HG02759 (cell line): ENCODE measurements around the gene VTI1B.
"Not testable (repeated sequence)": the region's sequence is repeated elsewhere in the genome, so short reads cannot be mapped to it uniquely, and the experiment has no call there.

Experiments used
- ATAC-seq: cut with Tn5 transposase; IDR thresholded peaks from one replicate; pipeline ENCODE4 v1.9.1; 2021; ENCODE audit warnings: mild to moderate bottlenecking, moderate library complexity; ENCODE audit not compliant: unreplicated experiment

The VTI1B gene

GRCh38 chr14:67633451-67634147 lies 40.8 kb downstream of the VTI1B start:
- ATAC-seq: no peak

- no peak for ATAC-seq
Measured at GRCh38 chr14:67630938-67631337, 43.5 kb downstream of the VTI1B start.

DNA sequence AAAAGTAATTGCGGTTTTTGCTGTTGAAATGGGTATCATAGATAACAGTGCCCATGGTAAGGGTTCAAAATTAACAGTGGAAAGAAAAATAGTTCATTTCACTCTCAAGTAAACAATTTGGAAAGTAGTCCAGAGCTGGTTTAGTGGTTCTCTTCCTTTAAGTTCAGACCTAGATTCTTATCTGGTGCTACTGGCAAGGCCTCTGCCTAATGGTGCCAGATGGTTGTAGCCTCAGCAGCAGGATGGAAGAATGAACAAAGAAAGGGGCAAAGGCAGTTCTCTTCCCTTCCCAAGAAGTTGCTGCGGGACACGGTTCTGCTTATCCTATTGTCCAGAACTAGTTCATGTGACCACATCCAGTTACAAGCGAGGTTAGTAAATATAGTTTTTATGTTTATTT lies 44.2 kb downstream of the VTI1B start:
- no peak for ATAC-seq

DNA sequence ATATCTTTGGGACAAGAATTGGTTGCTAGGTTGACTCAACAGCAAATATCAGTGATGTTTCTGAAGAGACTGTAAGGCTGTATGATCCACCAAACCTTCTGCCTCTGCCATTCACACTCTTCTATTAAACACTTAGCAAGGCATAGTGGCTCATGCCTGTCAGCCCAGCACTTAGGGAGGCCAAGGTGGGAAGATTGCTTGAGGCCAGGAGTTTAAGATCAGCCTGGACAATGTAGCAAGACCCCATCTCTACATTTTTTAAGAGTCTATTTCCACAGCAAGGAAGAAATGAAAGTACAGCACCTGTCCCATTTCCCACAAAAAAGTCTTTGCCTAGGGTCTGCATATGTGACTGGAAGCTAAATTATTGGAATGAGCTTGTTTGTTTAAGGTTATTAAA lies 46.9 kb downstream of the VTI1B start:
- ATAC-seq: no peak

GRCh38 chr14:67626131-67626530 lies 48.3 kb downstream of the VTI1B start:
- not testable (repeated sequence) for ATAC-seq

GRCh38 chr14:67623114-67623513 lies 51.3 kb downstream of the VTI1B start:
- no peak for ATAC-seq

- no peak for ATAC-seq
Measured at GRCh38 chr14:67622675-67623074, 51.8 kb downstream of the VTI1B start.

- ATAC-seq: no peak
Measured at GRCh38 chr14:67620217-67620785, 54.1 kb downstream of the VTI1B start.

DNA sequence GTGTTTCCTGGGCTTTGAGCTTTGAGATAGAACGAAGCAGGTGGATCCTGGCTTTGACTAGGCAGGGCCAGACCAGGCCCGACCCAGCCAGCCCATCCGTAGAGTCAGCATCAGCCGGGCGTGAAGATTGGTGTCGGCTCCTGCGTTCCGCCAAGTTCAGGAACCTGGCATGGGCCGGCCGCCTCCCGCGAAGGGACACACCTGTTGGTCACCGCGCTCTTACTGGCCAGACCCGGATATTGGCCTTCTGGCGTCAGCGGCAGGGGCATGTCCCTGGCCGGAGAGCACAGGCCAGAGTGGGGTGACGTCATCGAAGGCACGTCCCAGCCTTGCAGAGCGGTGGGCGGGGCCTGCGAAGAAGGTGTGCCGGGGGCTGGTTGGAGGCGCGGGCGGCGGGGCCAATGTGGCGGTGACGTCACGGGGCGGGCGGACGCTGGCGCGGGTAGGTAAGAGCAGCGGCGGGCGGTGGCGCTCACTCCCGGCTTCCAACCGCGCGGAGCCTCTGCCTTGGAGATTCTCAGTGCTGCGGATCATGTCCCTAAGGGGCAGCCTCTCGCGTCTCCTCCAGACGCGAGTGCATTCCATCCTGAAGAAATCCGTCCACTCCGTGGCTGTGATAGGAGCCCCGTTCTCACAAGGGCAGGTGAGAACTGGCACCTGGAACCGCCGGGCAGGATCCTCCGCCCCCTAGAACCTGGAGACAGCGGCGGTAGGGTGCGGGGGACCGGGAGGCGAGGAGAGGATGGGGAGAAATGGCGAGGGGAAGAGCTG lies 54.8 kb downstream of the VTI1B start, which contains the start of gene ARG2:
Gene ARG2 (plus strand): TSS at position 475 of the 771 bp plus-strand sequence. CDS start 58 bp downstream, at position 533.
- ATAC-seq: peak; percentile 94

GRCh38 chr14:67618617-67619063 lies 55.8 kb downstream of the VTI1B start:
- no peak for ATAC-seq

GRCh38 chr14:67610491-67610890 lies 63.9 kb downstream of the VTI1B start:
- no peak for ATAC-seq

- no peak for ATAC-seq
Measured at GRCh38 chr14:67609642-67610310, 64.7 kb downstream of the VTI1B start.

DNA sequence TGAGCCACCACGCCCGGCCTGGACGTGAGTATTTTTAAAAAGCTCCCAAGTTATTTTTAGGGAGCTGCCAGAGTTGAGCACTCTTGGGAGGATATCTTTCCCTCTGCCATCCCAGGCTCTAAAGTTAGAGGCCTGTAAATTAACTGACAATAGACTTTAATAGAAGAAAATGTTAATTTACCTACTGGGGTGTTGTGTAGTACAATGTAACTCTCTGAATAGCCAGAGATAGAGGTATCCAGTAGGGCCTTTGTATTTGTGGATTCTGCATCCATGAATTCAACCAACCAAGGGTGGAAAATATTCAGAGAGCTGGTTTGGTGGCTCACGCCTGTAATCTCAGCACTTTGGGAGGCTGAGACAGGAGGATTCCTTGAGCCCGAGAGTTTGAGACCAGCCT lies 66.8 kb downstream of the VTI1B start:
- ATAC-seq: no peak

- peak; percentile 64 for ATAC-seq
Measured at GRCh38 chr14:67602995-67603545, 71.4 kb downstream of the VTI1B start.

- no peak for ATAC-seq
Measured at GRCh38 chr14:67602076-67602475, 72.4 kb downstream of the VTI1B start.

DNA sequence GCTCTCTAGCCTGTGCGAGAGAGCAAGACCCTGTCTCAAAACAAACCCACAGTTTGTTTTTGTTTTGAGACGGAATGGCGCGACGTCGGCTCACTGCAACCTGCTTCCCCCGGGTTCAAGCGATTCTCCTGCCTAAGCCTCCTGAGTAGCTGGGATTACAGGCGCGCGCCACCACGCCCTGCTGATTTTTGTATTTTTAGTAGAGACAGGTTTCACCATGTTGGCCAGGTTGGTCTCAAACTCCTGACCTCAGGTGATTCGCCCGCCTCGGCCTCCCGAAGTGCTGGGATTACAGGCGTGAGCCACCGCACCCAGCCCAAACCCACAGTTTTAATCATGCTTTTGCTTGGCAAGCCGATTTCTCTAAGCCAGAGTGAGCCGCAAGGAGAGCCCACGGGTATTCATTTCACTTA lies 73.9 kb downstream of the VTI1B start:
- not testable (repeated sequence) for ATAC-seq

DNA sequence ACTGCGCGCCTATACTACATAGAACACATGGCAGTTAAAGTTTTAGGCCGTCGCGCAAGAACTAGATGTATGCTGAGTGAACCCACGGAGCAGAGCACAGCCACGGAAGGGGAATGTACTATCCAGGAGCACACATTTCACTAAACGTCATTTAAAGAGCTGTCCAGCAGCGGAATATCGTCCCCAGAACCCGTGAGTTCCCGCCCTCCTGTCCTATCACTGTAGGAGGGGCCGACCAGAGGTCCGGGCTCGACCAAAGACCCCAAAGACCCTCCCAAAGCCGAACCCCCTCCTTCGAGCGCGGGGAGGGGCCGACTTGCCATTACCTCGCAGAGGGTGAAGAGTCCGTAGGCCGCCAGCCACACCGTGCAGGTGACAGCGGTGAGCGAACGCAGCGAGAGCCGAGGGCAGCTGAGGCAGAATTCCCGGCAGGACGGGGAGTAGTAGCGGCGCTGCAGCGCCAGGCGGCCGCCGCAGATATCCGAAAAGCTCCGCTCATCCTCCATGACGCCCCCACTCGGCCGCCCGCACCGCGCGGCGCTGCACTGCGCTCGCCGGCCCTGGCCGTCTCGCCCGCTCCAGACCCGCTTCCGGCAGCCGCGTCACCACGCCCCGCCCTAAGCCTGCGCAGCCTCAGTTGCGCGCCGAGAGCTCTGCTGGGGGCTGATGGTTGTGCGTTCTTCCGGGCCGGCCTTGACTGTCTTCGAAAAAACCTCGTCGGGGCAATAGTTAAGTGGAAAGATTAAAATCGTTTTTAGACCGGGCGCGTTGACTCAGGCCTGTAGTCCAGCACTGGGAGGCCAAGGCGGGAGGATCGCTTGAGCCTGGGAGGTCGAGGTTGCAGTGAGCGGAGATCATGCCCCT lies 74.5 kb downstream of the VTI1B start, which contains the start of gene PIGH:
Gene PIGH (minus strand): TSS at position 571 of the 864 bp plus-strand sequence. CDS start 65 bp downstream, at position 506.
- peak; percentile 96 for ATAC-seq
